GM21619 (cell line): ENCODE measurements around the gene NFATC1.

ENCODE experiments used
- ATAC-seq: cut with Tn5 transposase; IDR thresholded peaks from one replicate; pipeline ENCODE4 v1.9.1; 2021; ENCODE audit not compliant: unreplicated experiment

Gene NFATC1

GRCh38 chr18:79388043-79388442 lies 7.7 kb upstream of the NFATC1 start:
- ATAC-seq = no peak

- ATAC-seq = no peak
Measured at GRCh38 chr18:79389689-79390088, 6.0 kb upstream of the NFATC1 start.

- no peak for ATAC-seq
Measured at GRCh38 chr18:79392226-79392625, 3.5 kb upstream of the NFATC1 start.

DNA sequence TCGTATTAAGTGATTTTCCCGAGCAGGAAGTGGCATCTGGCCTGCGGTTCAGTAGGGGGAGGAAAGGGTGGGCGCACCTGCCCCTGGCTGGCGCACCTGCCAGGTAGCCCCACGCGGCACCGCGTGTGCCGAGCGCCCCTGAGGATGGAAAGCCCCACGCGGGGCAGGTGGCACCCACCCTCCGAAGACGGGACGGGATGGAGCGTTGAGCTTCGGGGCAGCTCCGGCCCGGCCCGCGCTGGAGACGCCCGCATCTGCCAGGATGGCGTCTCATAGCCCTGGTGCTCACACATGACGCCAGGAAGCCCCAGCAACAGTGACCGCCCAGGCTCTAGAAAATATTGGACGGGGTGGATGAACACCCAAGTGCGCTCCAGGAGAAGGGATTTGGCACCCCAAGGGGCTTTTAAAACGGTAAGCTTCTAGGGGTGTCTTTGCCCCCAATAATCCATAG lies 2.5 kb upstream of the NFATC1 start:
- no peak for ATAC-seq

- ATAC-seq = no peak
Measured at GRCh38 chr18:79393635-79394533, 1.8 kb upstream of the NFATC1 start.

DNA sequence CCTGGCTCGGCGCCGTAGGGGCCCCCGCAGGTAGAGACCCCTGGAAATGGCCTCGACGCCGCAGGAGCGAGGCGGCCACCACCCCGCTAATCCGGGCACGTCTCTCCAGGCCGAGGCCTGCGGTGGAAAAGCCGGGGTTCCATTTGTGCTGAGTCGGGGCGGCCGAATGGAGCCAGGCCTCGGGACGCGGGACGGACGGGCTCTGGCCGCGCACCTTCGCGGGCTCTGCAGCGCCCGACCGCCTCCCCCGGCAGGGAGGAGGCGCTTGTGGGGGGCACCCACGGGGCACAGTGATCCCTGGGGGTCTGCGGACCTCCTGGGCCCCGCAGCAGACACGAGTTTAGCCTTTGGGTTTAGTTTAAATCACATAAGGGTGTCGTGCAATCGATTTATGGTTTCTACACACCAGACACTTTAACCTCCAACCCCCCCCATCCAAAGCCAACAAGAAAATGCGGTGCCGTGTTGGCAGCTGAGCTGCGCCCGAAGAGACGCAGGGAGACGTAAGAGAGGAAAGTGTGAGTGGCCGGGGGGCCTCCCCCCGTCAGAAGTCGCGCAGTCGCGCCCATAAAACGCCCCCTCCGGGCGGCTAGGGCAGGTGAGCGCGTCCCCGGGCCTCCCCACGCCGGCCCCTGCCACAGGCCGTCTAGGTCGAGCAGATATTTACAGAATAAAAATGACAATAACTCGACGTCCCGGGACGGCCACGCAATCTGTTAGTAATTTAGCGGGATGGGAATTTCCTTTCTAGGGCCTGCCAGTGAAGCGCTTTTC lies 1.0 kb upstream of the NFATC1 start:
- ATAC-seq = no peak

DNA sequence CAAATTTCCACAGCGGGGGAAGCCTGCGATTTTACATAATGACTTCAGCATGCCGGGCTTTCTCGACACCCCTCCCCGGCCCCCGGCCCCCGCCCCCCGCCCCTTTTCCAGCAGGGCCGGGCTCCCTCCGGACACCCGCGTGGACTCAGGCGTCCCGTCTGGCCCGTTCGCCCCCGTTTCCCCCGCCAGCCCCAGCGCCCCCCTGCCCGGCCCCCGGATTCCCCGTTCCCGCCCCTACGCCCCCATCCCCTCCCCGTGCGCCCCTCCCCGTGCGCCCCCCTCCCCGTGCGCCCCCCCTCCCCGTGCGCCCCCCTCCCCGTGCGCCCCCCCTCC lies 456 bp upstream of the NFATC1 start:
- no peak for ATAC-seq

- no peak for ATAC-seq
Measured at GRCh38 chr18:79396431-79397246, 909 bp downstream of the NFATC1 start.

GRCh38 chr18:79397247-79397829 lies 1.6 kb downstream of the NFATC1 start:
- ATAC-seq = no peak

DNA sequence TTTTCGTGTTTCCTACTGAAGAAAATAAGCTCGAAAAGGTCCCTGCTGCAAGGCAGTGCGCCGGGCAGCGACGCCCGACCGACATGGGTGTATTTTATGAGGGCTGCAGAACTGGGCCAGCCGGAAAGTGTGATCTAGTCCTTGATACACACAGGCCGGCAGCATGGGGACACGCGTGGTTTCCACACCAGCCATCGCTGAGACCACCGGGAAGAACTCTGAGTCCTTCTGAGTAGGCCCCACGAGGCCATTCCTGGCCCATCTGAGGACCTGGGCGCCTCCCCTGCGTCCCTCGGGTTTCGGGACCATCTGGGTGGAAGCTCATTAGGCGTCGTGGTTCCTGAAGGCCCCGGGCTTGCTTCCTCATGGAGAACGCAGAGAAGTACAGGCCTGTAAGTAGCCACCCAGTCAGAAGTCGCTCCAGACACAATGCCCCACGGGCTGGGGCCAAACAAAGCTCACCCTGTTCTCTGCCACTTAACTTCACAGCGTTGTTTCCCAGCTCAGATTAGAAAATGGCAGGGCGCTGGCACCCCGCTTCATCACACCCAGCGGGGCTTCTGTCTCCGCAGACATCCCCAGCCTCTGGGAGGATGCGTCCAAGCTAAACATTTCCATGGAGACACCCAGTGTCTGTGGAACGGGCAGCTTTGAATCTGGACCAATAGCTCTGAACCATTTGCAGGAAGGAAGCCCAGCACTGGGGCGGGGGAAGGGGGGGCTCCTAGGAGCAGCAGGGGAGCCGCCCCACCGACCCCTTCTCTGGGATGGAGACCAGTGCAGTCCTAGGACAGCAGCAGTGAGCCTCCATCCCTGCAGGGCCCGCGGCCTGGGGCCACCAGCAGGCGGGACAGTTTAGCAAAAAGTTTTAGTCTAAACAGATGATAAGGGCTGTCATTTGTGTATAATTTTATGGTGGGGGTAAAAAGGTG lies 2.4 kb downstream of the NFATC1 start:
- no peak for ATAC-seq

- no peak for ATAC-seq
Measured at GRCh38 chr18:79399275-79400081, 3.7 kb downstream of the NFATC1 start.

DNA sequence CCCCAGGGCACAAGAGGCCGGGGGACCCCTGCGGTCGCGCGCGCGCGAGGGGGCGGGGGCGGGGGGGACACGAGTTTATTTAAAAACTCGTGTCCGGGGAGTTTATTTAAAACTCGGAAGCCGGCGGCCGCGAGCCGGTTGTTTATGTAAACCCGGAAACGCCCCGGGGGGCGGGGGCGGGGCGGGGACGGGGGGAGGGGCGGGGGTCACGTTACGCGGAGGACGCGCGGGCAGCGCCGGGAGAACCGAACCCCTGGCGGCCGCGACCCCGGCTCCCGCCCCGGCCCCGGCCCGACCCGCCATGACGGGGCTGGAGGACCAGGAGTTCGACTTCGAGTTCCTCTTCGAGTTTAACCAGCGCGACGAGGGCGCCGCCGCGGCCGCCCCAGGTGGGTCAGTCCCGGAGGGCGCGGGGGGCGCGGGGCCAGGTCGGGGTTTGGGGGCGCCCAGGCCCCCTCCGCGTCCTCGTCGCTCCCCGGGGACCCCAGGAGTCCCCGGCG lies 4.4 kb downstream of the NFATC1 start:
- ATAC-seq = peak; percentile 26

GRCh38 chr18:79400591-79401381 lies 5.1 kb downstream of the NFATC1 start:
- peak; percentile 8 for ATAC-seq

DNA sequence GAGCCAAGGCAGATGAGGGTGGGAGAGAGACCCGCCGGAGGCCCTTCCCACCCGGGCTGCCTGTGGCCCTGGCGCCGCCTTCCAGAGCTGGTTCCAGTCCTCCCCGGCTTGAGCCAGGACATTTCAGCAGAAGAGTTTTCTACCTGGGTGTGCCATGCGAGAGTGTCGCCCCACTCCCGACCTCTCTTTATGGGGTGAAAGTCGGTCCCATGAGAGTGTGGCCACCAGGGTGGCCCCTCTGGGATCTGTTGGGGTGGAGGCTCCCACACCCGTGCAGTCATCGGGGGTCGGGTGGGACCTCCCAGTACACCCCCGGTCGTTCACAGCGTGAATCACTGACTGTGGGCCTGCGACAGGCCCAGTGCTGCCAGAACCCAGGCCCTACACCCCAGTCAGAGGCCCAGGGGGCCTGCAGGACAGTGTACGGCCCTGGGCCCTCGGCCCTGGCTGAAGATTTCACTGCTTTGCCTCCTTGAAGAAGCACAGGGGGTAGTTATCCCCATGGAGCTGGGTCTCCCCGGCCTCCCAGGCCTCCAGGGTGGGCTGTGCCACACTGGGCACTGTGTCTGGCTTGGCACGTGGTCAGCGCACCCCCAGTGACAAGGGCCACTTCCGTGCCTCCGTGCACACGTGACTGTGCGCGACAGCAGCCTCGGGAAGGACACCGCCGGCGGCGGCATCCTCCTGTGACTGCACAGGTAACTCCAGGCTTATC lies 5.9 kb downstream of the NFATC1 start:
- ATAC-seq = no peak

DNA sequence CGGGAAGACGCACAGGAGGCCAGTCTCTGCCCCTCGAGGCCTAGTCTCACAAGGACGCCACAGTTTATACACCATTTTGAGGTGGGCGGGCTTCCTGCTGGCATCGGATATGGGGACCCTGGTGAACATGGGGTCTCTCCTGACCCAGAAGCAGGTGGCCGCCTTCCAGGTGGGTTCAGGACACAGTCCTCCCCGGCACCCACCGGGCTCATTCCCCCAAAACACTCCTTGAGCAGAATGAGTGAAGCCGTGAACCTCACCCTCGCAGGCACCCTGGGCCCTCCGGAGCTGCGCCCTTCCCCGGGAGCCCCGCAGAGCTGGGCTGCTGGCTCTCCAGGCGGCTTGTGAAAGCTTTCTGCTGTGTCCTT lies 6.5 kb downstream of the NFATC1 start:
- ATAC-seq = no peak

DNA sequence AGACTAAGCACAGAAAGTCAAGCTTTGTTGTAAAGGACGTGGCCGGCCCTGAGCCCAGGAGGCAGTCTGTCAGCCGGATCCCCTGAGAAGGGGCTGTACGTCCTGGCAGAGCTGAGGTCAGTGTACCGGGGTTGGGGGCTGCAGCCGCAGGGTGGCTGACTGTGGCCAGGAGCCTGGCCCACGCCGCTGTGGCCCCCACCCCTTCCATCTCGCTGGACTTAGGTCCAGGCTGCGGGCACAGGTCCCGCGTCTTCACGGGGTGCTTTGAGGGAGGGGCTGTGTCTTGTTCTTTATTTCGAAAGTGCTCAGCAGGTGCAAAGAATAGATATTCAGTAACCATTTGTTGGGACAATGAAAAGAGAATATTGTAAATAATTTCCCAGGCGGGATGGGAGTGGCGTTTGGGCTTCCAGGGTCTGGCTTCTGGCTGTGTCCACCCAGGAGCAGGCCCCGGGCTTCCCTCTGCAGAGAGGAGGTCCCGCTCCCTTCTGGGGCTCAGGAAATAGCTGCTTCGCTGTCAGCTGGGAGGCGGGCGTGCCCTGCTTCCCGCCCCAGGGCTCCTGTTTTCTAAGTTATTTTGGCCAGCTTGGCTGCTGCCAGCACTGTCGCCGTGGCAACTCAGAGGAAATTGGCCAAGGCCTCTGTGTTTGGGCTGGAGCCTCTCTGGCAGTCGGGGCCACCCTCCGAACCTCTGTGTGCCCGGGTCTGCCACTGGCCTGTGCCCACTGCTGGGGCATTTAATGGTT lies 7.4 kb downstream of the NFATC1 start:
- ATAC-seq = no peak
